ENCODE results near the gene TLE1.

GRCh38 chr9:81609782-81610739 lies 79.3 kb downstream of the TLE1 start:
- TF ChIP-seq, protein P1, sequence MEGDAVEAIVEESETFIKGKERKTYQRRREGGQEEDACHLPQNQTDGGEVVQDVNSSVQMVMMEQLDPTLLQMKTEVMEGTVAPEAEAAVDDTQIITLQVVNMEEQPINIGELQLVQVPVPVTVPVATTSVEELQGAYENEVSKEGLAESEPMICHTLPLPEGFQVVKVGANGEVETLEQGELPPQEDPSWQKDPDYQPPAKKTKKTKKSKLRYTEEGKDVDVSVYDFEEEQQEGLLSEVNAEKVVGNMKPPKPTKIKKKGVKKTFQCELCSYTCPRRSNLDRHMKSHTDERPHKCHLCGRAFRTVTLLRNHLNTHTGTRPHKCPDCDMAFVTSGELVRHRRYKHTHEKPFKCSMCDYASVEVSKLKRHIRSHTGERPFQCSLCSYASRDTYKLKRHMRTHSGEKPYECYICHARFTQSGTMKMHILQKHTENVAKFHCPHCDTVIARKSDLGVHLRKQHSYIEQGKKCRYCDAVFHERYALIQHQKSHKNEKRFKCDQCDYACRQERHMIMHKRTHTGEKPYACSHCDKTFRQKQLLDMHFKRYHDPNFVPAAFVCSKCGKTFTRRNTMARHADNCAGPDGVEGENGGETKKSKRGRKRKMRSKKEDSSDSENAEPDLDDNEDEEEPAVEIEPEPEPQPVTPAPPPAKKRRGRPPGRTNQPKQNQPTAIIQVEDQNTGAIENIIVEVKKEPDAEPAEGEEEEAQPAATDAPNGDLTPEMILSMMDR (IDR thresholded peaks at IDR 0.05), result no peak
- TF ChIP-seq POLR2AphosphoS5 (IDR thresholded peaks at IDR 0.05; ENCODE audit: insufficient read depth in 1 of 2, low read depth in 1 of 2) (no peak), POLR2A (IDR thresholded peaks at IDR 0.05) (no peak)
